GM23338 (cell line): ENCODE data around the gene MARK2. TPM values are rescaled to one million over a fixed set of nuclear protein-coding genes. Genes with fewer than 3 reads are reported as not detected.
A peak's percentile ranks its signal among the peaks of the same experiment; 100 is the strongest.

Source experiments
- ATAC-seq: fragments of 200-7000 bp; cut with Tn5 transposase; 3 replicates; pipeline ENCODE4 v1.9.1; 2020
- DNase-seq: peaks from one replicate; pipeline ENCODE4 v3.0.0-alpha.2; 2015; ENCODE audit warnings: low spot score
- H2AFZ ChIP-seq: fragments of 200-600 bp; sonication (generic); 2 replicates; pipeline ENCODE4 v1.8.0; 2016; ENCODE audit warnings: antibody characterized with exemption, mild to moderate bottlenecking, moderate library complexity
- H3F3A ChIP-seq: fragments of 200-600 bp; sonication (generic); replicated peaks from 2 replicates; pipeline ENCODE4 v1.8.0; 2017; ENCODE audit warnings: antibody characterized with exemption, mixed run types, low read depth
- H3K27ac ChIP-seq: fragments of 200-600 bp; sonication (generic); 2 replicates; pipeline ENCODE4 v1.6.1; 2016; ENCODE audit warnings: low read depth
- H3K27me3 ChIP-seq: fragments of 200-600 bp; sonication (generic); 2 replicates; pipeline ENCODE4 v1.8.0; 2016; ENCODE audit warnings: mild to moderate bottlenecking, mixed run types, moderate library complexity; ENCODE audit not compliant: insufficient read depth
- H3K36me3 ChIP-seq: fragments of 200-600 bp; sonication (generic); 2 replicates; pipeline ENCODE4 v1.8.0; 2016; ENCODE audit warnings: mild to moderate bottlenecking; ENCODE audit not compliant: insufficient read depth
- H3K4me1 ChIP-seq: fragments of 200-600 bp; sonication (generic); 2 replicates; pipeline ENCODE4 v1.8.0; 2016; ENCODE audit warnings: mild to moderate bottlenecking, moderate library complexity; ENCODE audit not compliant: insufficient read depth
- H3K4me2 ChIP-seq: fragments of 200-600 bp; sonication (generic); 2 replicates; pipeline ENCODE4 v1.7.1; 2017; ENCODE audit warnings: mixed run types
- H3K4me3 ChIP-seq: fragments of 200-600 bp; sonication (generic); 2 replicates; pipeline ENCODE4 v1.6.1; 2016; ENCODE audit warnings: mixed run types
- H3K79me2 ChIP-seq: fragments of 200-600 bp; sonication (generic); replicated peaks from 2 replicates; pipeline ENCODE4 v1.8.0; 2017; ENCODE audit warnings: mild to moderate bottlenecking; ENCODE audit not compliant: insufficient read depth
- H3K9me2 ChIP-seq: fragments of 200-600 bp; sonication (generic); 2 replicates; pipeline ENCODE4 v1.8.0; 2017; ENCODE audit not compliant: insufficient read depth
- H4K20me1 ChIP-seq: fragments of 200-600 bp; sonication (generic); replicated peaks from 2 replicates; pipeline ENCODE4 v1.8.0; 2017; ENCODE audit warnings: mild to moderate bottlenecking; ENCODE audit not compliant: insufficient read depth
- H3K27ac Mint-ChIP-seq: 2 replicates; pipeline ENCODE4 v1.8.0; 2020; ENCODE audit warnings: inconsistent platforms, mild to moderate bottlenecking, moderate library complexity, mixed read lengths
- H3K27me3 Mint-ChIP-seq: 3 replicates; pipeline ENCODE4 v1.8.0; 2022; ENCODE audit warnings: low read depth, mild to moderate bottlenecking, moderate library complexity, mixed read lengths, inconsistent platforms; ENCODE audit not compliant: insufficient read depth, poor library complexity
- H3K36me3 Mint-ChIP-seq: 3 replicates; pipeline ENCODE4 v1.8.0; 2021; ENCODE audit warnings: low read depth, mild to moderate bottlenecking, inconsistent platforms, moderate library complexity, mixed read lengths
- H3K4me1 Mint-ChIP-seq: 3 replicates; pipeline ENCODE4 v1.8.0; 2020; ENCODE audit warnings: mild to moderate bottlenecking, inconsistent platforms, mixed read lengths
- H3K4me3 Mint-ChIP-seq: 3 replicates; pipeline ENCODE4 v1.8.0; 2021; ENCODE audit warnings: moderate library complexity, mild to moderate bottlenecking, inconsistent platforms, mixed read lengths
- H3K9me3 Mint-ChIP-seq: 3 replicates; pipeline ENCODE4 v1.8.0; 2020; ENCODE audit warnings: moderate library complexity, mild to moderate bottlenecking, inconsistent platforms, mixed read lengths
- CREB1 ChIP-seq: fragments of 250-450 bp; sonication (Bioruptor Pico); IDR thresholded peaks from 2 replicates; pipeline ENCODE4 v1.5.0; 2020; ENCODE audit warnings: low read depth, mild to moderate bottlenecking, moderate library complexity
- CTCF ChIP-seq, 2 experiments: fragments of 200-600 bp in 1 of 2; sonication (generic) in 1 of 2; conservative IDR thresholded peaks; 2 replicates each; pipeline versions ENCODE4 v1.5.1 to v1.6.1; 2016 to 2017; ENCODE audit warnings: antibody characterized with exemption in 2 of 2, low read depth in 2 of 2, mild to moderate bottlenecking in 2 of 2, moderate library complexity in 1 of 2
- EZH2 ChIP-seq: fragments of 200-600 bp; sonication (generic); IDR thresholded peaks from one replicate; pipeline ENCODE4 v1.8.0; 2017; ENCODE audit warnings: antibody characterized with exemption, mild to moderate bottlenecking, low read depth; ENCODE audit not compliant: unreplicated experiment
- JUNB ChIP-seq: IDR thresholded peaks from one replicate; pipeline ENCODE4 v1.6.1; 2016; ENCODE audit warnings: antibody characterized with exemption; ENCODE audit not compliant: unreplicated experiment
- NANOG ChIP-seq: IDR thresholded peaks from 2 replicates; pipeline ENCODE4 v1.6.1; 2016; ENCODE audit warnings: antibody characterized with exemption, borderline replicate concordance
- POLR2AphosphoS5 ChIP-seq: IDR thresholded peaks from 2 replicates; pipeline ENCODE4 v1.6.1; 2016; ENCODE audit warnings: antibody characterized with exemption, low read depth
- STAT1 ChIP-seq: IDR thresholded peaks from one replicate; pipeline ENCODE4 v1.6.1; 2016; ENCODE audit warnings: antibody characterized with exemption; ENCODE audit not compliant: unreplicated experiment
- ZNF114 ChIP-seq: fragments of 250-450 bp; sonication (Bioruptor Pico); IDR thresholded peaks from 2 replicates; pipeline ENCODE4 v1.5.0; 2020; ENCODE audit warnings: mild to moderate bottlenecking, moderate library complexity
- polyA plus RNA-seq: library from polyadenylated mRNA; unstranded; fragments of >200 nt; fragmentation: Nextera tagmentation; extraction: Ambion mirVana; gene quantifications from 2 replicates; pipeline ENCODE4 v1.2.1, GENCODE V29; 2016
- total RNA-seq: library from RNA; depleted of rRNA; stranded (reverse); fragments of >200 nt; shearing (Covaris generic); gene quantifications from 2 replicates; pipeline ENCODE4 v1.2.3, GENCODE V29; 2014
- TF ChIP-seq, protein P1 (sequence below): fragments of 250-450 bp; sonication (Bioruptor Pico); IDR thresholded peaks from 2 replicates; pipeline ENCODE4 v1.5.0; 2020; ENCODE audit warnings: mild to moderate bottlenecking, moderate library complexity
- TF ChIP-seq, protein P2 (sequence below): IDR thresholded peaks from 2 replicates; pipeline ENCODE4 v1.6.1; 2016; ENCODE audit warnings: antibody characterized with exemption

MARK2 gene
- total and polyA plus RNA-seq, 2 experiments from 2014 or later, result 18.7 to 42.6 TPM

- DNase-seq, result no peak
- no peak for ATAC-seq
- Histone ChIP-seq H3K27me3 (no peaks in the 10 kb centered on the region), H3K4me2 (no peak overlapping the region), H4K20me1 (no peaks in the 10 kb centered on the region; the same call in 1 of the 2 replicates), H3K79me2 (no peaks in the 10 kb centered on the region), H3K4me3 (no peak overlapping the region), H3K9me2 (no peaks in the 10 kb centered on the region), H3K27ac (no peak overlapping the region), H2AFZ (no peak overlapping the region), H3F3A (peaks cover 28% of the 10 kb centered on the region; the same call in 1 of the 2 replicates), H3K36me3 (peaks cover 8% of the 10 kb centered on the region; the same call in 1 of the 2 replicates), H3K4me1 (peaks cover 31% of the 10 kb centered on the region)
- no peak for TF ChIP-seq CREB1
- TF ChIP-seq, protein P1, sequence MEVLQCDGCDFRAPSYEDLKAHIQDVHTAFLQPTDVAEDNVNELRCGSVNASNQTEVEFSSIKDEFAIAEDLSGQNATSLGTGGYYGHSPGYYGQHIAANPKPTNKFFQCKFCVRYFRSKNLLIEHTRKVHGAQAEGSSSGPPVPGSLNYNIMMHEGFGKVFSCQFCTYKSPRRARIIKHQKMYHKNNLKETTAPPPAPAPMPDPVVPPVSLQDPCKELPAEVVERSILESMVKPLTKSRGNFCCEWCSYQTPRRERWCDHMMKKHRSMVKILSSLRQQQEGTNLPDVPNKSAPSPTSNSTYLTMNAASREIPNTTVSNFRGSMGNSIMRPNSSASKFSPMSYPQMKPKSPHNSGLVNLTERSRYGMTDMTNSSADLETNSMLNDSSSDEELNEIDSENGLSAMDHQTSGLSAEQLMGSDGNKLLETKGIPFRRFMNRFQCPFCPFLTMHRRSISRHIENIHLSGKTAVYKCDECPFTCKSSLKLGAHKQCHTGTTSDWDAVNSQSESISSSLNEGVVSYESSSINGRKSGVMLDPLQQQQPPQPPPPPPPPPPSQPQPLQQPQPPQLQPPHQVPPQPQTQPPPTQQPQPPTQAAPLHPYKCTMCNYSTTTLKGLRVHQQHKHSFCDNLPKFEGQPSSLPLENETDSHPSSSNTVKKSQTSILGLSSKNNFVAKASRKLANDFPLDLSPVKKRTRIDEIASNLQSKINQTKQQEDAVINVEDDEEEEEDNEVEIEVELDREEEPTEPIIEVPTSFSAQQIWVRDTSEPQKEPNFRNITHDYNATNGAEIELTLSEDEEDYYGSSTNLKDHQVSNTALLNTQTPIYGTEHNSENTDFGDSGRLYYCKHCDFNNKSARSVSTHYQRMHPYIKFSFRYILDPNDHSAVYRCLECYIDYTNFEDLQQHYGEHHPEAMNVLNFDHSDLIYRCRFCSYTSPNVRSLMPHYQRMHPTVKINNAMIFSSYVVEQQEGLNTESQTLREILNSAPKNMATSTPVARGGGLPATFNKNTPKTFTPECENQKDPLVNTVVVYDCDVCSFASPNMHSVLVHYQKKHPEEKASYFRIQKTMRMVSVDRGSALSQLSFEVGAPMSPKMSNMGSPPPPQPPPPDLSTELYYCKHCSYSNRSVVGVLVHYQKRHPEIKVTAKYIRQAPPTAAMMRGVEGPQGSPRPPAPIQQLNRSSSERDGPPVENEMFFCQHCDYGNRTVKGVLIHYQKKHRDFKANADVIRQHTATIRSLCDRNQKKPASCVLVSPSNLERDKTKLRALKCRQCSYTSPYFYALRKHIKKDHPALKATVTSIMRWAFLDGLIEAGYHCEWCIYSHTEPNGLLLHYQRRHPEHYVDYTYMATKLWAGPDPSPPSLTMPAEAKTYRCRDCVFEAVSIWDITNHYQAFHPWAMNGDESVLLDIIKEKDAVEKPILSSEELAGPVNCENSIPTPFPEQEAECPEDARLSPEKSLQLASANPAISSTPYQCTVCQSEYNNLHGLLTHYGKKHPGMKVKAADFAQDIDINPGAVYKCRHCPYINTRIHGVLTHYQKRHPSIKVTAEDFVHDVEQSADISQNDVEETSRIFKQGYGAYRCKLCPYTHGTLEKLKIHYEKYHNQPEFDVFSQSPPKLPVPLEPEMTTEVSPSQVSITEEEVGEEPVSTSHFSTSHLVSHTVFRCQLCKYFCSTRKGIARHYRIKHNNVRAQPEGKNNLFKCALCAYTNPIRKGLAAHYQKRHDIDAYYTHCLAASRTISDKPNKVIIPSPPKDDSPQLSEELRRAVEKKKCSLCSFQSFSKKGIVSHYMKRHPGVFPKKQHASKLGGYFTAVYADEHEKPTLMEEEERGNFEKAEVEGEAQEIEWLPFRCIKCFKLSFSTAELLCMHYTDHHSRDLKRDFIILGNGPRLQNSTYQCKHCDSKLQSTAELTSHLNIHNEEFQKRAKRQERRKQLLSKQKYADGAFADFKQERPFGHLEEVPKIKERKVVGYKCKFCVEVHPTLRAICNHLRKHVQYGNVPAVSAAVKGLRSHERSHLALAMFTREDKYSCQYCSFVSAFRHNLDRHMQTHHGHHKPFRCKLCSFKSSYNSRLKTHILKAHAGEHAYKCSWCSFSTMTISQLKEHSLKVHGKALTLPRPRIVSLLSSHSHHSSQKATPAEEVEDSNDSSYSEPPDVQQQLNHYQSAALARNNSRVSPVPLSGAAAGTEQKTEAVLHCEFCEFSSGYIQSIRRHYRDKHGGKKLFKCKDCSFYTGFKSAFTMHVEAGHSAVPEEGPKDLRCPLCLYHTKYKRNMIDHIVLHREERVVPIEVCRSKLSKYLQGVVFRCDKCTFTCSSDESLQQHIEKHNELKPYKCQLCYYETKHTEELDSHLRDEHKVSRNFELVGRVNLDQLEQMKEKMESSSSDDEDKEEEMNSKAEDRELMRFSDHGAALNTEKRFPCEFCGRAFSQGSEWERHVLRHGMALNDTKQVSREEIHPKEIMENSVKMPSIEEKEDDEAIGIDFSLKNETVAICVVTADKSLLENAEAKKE (CRISPR knock-in tag), result no peak
- TF ChIP-seq STAT1, result no peak
- no peak for TF ChIP-seq EZH2
- no peak for TF ChIP-seq ZNF114 (CRISPR knock-in tag)
- TF ChIP-seq CTCF (conservative IDR thresholded peaks at IDR 0.05; ENCODE audit: low read depth in 2 of 2), result no peak
- no peak for TF ChIP-seq JUNB
- TF ChIP-seq NANOG, result no peak
- no peak for TF ChIP-seq POLR2AphosphoS5
- TF ChIP-seq, protein P2, sequence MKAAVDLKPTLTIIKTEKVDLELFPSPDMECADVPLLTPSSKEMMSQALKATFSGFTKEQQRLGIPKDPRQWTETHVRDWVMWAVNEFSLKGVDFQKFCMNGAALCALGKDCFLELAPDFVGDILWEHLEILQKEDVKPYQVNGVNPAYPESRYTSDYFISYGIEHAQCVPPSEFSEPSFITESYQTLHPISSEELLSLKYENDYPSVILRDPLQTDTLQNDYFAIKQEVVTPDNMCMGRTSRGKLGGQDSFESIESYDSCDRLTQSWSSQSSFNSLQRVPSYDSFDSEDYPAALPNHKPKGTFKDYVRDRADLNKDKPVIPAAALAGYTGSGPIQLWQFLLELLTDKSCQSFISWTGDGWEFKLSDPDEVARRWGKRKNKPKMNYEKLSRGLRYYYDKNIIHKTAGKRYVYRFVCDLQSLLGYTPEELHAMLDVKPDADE, result no peak
- no peak overlapping the region for H3K4me3 Mint-ChIP-seq
- peaks cover 15% of the 10 kb centered on the region for H3K27me3 Mint-ChIP-seq
- peak overlapping the region; percentile 32; the same call in 1 of the 2 replicates for H3K27ac Mint-ChIP-seq
- H3K9me3 Mint-ChIP-seq, result no peaks in the 10 kb centered on the region
- peaks cover 64% of the 10 kb centered on the region for H3K36me3 Mint-ChIP-seq
- peaks cover 40% of the 10 kb centered on the region for H3K4me1 Mint-ChIP-seq
Observed at GRCh38 chr11:63903884-63904283, 65.0 kb downstream of the MARK2 start.
